T1000 (cell line): ENCODE data around the gene DLGAP4.
"Not testable (repeated sequence)": the region's sequence is repeated elsewhere in the genome, so short reads cannot be mapped to it uniquely, and the experiment has no call there.

ENCODE experiments used
- DNase-seq: peaks from one replicate; lab custom pipeline; 2025; ENCODE audit warnings: mixed read lengths; lab: John Stamatoyannopoulos, UW

DLGAP4 gene

GRCh38 chr20:36541227-36541767 lies 235.2 kb downstream of the DLGAP4 start, which contains the start of gene MYL9:
Gene MYL9, plus strand, starts transcription at chr20:36541519. Its CDS starts 3,366 bp downstream, at chr20:36544885.
- peak; percentile 15 for DNase-seq

GRCh38 chr20:36541768-36542488 lies 235.8 kb downstream of the DLGAP4 start:
- DNase-seq, result no peak

- no peak for DNase-seq
These were observed 236.5 kb downstream of the DLGAP4 start for GRCh38 chr20:36542516-36543183.

- DNase-seq, result peak; percentile 30
These were observed 237.3 kb downstream of the DLGAP4 start for GRCh38 chr20:36543184-36544133.

DNA sequence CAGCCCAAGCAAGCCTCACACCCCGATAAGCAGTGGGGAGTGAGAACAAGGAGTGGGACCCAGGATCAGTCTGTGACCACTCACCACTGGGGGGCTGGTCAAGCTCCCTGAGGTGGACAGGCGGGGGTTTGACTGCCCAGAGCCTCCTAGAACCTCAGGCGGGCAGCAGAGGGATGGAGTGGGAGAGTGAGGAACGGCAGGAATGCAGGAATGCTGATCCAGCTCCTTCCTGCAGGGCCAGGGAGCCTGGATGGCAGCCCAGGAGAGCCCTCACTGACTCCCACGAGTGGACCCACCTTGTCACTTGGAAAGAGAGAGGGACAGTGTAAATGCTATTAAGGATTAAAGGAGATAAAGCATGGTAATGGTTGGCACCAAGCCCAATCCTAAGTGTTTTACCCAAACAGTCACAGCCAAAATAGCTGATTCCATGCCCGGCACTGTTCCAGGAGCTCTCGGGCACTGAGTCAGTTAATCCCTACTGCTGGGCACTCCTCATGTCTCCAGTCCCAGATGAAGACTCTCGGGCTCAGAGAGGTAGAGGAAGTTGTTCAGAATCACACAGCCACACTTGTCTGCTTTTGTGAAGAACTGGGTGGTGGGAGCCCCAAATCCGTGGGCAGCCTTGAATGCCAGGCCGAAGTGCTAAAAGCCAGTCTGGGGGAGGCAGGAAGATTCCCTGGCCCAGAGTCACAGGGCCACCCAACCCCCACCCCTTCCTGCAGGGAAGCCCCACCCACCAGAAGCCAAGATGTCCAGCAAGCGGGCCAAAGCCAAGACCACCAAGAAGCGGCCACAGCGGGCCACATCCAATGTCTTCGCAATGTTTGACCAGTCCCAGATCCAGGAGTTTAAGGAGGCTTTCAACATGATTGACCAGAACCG lies 238.2 kb downstream of the DLGAP4 start:
- DNase-seq, result peak; percentile 43

DNA sequence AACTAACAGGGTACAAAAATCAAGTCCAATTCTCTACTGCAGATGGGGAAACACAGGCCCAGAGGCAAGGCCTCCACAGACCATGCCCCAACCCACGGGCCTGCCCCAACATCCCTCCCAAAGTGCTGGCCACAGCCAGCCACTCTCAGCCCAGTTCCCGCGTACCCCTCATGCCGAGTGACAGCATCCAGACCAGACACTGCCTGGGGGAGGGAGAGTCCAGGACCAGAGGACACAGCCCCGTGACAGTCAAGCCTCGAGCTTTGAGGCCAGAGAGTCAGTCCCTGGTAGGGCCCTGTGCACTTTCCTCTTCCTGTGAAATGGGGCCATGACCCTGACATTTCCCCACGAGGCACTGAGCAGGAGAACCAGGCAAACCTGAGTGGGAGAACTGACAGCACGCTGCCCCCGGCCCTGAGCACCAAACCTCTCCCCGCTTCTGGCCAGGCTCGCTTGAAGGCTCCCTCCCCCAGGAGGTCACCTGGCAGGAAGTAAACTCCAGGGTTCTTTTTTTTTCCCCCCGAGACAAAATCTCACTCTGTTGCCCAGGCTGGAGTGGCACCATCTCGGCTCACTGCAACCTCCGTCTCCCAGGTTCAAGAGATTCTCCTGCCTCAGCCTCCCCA lies 240.1 kb downstream of the DLGAP4 start:
- no peak for DNase-seq

DNA sequence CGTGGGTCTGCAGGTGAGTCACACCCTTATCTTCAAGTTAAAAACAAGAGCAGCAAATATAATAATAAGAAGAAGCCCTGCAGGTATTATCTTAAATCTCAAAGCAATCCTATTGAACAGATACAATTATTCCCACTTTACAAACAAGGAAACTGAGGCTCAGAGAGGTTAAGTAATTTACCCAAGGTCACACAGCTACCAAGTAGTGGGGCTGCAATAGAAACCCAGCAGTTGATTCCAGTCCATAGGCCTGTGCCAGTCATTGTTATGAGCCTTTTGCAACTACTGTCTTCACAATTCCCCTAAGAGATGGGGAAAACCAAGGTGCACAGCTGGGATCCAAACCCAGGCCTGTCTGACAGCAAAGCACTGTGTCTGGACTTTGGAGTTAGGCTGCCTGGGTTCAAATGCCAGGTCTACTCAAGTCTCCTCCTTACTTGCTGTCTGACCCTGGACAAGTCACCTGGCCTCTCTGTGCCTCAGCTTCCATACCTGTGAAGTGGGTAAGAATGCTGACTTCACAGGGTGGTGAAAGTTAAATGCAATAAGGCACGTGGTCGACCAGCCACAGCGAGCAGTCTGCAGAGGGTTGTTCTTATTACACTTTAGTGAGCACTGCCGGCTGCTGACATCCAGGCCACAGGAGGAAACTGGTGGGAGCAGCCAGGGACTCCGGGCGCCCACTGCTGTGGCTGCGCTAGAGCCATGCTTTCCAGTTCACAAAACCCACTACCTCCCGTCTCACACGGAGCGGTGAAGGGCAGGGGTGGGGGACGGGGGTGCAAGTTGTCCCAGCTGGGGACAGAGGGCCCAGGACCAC lies 241.3 kb downstream of the DLGAP4 start:
- DNase-seq, result no peak

GRCh38 chr20:36548006-36548315 lies 241.8 kb downstream of the DLGAP4 start:
- no peak for DNase-seq

DNA sequence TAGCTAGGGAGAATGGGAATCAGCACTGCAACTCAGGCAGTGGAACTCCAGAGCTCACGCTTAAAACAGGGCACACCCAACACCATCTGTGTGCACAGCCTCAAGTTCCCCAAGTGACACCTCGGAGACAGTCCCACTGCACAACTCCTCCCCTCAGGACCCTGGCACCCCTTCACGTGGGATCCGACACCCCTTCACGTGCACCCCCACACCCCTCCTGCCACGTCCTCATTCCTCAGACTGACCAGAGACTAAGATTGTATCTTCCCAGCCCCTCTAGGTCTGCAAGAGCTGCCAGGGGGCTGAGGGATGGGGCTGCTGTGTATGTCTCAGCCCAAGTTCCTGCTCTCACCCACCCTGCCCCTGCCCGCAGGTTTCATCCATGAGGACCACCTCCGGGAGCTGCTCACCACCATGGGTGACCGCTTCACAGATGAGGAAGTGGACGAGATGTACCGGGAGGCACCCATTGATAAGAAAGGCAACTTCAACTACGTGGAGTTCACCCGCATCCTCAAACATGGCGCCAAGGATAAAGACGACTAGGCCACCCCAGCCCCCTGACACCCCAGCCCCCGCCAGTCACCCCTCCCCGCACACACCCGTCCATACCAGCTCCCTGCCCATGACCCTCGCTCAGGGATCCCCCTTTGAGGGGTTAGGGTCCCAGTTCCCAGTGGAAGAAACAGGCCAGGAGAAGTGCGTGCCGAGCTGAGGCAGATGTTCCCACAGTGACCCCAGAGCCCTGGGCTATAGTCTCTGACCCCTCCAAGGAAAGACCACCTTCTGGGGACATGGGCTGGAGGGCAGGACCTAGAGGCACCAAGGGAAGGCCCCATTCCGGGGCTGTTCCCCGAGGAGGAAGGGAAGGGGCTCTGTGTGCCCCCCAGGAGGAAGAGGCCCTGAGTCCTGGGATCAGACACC lies 242.8 kb downstream of the DLGAP4 start:
- no peak for DNase-seq

GRCh38 chr20:36549628-36549941 lies 243.4 kb downstream of the DLGAP4 start:
- no peak for DNase-seq

DNA sequence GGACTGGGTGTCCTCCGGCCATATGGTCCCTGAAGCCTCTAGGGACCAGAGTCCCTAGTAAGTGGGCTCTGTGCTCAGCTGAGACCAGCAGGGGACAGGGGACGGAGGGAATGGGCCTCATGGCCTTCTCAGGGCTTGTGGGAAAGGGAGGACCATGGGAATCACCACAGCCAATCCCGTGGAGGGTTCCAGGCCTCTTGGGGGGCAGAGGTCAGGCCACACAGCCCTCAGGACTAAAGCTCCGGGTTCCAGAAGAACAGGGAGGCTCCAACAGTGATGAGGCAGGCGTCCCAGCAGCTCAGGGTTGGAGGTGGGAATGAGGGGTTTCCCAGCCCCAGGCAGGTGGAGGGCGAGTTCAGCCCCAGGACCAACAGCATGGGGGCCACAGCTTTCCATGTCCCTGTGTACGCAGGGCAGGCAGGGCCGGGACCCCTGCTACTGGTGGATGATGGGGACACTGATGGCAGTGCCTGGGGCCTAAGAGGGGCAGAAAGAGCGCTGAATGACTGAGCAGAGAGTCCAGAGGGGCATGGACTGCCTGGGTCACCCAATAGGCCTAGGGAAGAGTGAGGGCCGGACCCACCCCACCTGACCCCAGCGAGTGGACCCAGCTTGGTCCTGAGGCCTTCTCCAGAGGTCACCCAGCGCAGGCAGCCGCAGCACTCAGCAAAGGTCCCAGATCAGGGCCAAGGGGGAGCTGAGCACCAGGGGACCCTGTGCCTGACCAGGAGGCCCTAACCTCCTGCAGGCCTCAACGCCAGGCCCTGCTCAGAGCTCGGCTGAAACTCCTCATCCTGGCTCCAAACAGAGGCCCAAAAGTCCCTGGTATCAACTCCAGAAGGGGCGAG lies 244.0 kb downstream of the DLGAP4 start:
- DNase-seq, result no peak

- DNase-seq, result no peak
These were observed 244.7 kb downstream of the DLGAP4 start for GRCh38 chr20:36550790-36551299.

DNA sequence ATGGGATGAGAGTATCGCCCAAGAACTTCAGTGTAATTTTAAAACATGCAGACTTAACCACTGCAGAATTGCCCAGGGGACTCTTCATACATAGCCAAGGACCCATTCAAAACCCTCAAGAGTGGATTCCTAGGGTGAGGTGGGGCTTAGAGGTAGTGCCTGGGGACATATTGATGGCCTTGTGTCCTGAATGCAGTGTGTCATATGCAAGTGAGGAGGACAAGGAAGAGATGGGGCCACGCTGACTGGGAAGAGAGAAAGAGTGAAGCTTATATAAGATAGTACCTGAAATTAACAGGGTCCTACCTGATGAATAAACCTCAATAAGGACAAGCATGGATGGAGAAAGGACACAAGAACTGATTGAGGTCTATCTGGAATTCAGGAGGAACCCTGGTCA lies 249.1 kb downstream of the DLGAP4 start:
- no peak for DNase-seq

GRCh38 chr20:36562724-36563123 lies 256.6 kb downstream of the DLGAP4 start:
- DNase-seq, result no peak

DNA sequence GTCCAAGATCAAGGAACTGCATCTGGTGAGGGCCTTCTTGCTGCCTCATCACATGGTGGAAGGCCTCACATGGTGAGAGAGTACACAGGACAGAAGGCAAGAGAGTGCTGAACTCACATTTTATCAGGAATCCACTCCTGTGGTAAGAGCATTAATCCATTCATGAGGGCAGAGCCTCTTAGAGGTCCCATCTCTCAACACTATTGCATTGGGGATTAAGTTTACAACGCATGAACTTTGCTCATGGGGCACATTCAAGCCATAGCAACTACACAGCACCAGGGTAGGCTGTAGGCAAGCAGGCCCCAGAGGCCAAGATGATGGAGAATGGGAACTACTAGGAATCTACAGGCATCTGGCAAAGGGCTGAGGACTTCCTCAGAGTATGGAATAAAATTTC lies 257.2 kb downstream of the DLGAP4 start:
- no peak for DNase-seq

GRCh38 chr20:36564078-36564725 lies 258.1 kb downstream of the DLGAP4 start:
- DNase-seq, result not testable (repeated sequence)

- DNase-seq, result not testable (repeated sequence)
These were observed 258.6 kb downstream of the DLGAP4 start for GRCh38 chr20:36564726-36565121.
